GM18867 (cell line): Measurements from ENCODE around the gene SCARB2.

Experiments used
- ATAC-seq: cut with Tn5 transposase; IDR thresholded peaks from one replicate; pipeline ENCODE4 v1.9.1; 2021; ENCODE audit warnings: mild to moderate bottlenecking, moderate library complexity; ENCODE audit not compliant: unreplicated experiment

SCARB2 gene

DNA sequence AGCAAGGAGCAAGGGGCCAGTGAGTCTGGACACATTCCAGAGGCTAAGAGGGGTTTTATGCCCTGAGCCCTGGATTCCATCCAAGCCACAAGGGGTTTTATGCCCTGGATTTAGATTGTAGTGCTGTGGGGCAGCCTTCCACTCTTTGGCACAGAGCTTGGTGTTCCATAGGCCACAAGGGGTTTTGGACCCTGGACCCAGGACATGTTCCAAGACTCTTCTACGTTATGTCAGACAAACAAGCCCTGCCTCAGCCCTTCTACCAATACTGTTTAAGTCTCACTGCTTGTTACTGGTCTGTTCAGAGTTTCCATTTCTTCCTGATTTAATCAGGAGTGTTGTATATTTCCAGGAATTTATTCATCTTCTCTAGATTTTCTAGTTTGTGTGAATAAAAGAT, 12.8 kb upstream of the SCARB2 start:
- ATAC-seq, result no peak

DNA sequence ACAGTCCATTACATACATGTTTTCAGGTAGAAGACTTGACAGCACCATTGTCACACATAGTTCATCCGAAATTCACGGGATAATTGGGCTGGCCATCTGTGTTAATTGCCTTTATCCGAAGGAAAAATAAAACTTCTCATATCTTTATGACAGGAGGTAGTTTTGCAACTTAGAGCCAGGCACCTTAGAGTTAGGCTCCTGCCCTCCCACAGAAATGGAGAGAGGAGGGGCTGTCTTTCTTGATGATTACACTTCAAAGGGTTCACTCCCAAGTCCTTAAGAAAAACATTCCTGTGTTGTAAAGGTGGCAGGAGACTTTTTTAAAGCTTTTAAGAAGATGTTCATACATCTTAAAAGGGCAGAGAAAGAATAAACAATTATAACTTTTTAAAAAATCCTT, 10.5 kb upstream of the SCARB2 start:
- no peak for ATAC-seq

DNA sequence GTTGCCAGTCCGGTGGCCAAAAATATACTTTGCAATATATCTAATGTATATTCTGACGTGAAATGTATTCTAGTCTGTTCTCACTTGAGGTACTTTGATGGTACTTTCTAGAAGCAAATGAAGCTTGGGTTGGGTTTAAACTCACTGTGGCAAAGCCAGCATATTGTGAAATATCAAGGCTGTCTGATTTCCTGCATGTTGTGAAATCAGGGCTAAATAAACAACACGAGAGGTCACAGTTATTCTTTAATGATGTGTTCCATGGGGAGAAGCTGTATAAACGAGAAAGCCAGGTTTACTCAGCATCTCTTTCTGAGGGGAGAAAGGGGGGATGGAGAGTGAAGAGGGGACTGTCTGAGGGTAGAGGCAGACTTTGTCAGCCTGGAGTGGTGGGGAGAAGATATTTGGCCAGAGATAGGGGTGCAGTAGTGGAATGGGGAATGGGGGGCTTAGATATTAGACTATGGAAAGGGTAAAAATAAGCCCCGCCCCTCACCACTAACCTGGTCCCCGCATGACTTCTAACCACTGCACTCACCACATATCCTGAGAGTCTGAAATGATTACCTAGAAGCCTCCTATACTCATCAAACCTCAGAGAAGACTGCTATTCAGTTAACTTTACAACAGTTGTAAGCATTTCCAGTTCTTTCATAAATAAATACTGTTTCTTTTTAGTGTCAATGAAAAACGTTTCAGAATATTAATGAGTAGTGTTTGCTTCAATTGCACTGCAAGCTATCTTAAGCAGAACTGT, 5.9 kb upstream of the SCARB2 start:
- ATAC-seq, result no peak

DNA sequence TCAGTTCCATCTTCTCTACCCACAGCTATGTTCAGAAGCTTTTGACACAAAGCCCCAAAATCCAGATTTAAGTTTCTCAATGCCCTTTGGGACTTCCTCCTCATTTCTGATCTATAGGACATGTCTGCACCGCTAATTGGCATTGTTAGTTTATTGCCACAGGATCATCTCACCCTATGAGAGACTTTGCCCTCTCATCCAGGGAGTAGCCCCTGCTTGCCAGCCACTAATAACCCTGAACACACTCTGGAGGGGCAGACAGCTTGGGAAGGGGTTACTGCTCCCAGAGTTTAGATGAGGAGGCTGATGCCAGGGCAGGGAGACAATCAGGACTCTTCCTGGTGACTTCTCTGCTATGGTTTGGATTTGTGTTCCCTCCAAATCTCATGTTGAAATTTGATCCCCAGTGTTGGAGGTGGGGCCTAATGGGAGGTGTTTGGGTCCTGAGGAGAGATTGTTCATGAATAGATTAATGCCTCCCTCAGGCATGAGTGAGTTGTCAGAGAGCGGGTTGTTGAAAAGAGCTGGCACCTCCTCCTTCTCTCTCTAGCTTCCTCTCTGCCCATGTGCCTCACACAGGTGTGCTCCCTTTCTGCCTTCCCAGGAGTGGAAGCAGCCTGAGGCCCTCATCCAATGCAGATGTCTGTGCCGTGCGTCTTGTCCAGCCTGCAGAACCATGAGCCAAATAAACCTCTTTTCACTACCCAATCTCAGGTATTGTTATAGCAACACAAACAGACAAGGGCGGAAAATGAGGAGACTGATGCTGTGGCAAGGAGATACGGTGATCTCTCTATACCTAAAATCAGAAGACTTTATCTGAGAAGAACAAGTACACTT, 3.6 kb upstream of the SCARB2 start:
- ATAC-seq, result no peak

DNA sequence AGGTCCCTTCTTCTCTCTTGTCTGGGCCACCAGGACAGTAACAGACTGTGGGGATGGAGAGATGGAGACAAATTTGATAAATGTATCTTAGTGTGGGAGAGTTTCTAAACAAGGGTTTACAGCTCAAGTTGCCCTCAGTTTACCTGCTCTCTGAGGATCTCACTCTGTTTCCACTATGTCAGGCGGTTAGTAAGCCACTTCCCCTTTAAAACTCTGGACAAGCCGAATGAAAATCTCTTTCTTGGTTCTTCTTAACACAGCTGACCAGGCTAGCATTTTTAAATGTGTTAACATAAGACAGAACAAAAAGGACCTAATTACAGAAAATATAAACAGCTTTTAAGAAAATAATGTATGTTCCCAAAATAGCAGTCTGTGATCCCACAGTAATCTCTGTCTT, 2.9 kb upstream of the SCARB2 start:
- no peak for ATAC-seq

DNA sequence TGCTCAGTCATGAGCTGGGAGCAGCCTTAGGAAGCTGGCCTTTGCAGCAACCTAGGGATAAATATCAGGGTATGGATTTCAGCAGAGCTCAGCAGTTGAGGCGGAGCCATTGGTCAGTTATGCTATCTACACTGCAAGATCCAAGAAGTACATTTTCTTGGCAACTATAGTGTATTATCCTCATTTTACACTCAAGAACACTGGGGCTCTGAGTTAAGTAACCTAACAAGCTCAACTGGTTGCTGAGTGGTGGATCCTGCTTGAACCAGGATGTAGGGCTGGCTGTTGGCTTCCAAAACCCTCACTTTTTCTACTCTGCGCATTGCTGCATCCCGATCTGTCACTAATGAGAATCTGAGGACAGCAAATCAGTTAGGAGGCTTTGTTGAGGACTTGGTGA, 1.5 kb upstream of the SCARB2 start:
- ATAC-seq, result no peak

DNA sequence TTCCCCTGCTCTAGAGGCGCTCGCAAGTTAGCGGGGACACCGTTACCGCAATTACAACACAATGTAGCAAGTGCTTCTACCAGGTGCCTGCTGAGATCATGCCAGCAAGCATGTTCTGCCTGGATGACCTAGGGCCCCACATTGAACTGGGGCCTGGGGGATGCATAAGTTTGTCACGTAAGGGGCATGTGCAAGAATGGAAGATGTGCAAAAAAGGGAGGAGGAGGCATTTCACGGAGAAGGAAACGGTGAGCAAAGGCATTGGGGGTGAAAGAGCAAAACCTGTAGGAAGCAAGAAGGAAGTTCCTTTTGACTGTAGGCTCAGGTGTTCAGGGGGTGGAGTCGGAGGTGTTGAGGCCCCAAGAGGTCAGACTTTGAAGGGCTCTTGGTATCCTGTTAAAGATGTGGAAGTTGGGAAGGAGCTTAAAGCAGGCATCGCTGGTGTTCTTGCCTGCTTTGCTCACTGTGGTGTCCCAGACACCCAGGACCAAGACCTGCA, 602 bp upstream of the SCARB2 start:
- ATAC-seq, result no peak

DNA sequence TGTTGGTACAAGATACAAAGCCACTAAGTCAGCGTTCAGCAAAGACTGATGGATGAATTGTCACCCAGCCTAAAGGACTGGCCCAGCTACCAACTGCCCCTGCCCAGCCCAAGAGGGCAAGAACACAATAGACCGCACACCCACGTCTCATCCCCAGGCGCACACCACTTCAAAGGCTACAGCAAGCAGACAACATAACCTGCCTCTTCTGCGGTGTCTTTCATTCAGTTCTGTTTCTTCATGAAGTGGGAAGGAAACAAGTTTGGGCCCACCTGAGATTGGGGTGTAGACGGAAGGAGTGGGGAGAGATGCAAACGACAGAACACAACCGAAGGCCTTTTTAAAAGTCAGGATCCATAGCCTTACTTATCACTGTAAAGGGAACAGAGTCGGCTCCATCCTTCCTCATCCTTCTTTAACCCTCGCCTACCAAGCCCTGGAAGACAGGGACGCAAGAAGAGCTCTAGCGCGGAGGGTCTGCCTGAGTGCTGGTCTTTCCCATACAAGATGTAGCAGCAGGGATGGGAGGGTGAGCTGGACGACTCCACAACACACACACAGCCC, 691 bp downstream of the SCARB2 start:
- ATAC-seq, result no peak

DNA sequence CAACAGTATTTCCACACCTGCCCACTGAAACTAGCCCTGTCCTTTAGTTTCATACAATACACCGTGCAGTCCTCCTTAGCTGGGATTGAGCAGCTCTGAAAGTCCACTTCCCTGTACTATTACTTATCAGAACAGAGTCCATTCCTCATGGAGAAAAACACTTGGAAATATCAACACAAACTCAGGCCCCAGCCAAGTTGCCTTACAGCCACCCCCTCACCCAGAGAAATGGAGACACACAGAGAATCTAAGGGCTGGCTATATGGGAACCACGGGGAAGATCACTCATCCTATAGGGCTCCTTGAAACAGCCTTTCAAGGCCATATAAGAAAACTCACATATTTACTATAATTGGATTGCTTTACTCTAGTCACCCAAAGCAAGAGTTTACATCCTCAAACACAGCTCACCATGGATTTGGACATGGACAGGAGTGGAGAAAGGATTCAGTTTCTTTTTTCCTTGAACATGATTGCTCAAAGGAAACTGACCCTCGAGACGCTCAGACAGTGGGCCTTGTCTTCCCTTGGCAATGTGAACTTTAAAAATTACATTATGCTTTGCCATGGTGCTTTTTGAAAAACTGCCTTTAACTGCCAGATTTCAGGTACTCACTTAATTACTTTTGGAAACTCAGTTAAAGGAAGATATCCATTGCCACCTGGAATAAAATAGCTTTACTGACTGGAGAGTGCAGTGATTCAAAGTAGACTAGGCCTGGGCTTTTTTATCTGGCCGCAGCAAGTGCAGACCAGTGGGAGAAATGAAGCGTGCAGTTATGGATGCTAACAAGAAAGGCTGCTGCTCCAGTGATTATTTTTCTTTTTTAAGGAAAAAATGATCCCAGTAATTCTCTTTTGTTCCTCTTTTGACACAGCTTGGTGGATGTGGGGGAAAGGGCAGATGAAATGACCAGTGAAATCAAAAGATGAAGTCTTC, 1.6 kb downstream of the SCARB2 start:
- ATAC-seq, result no peak

DNA sequence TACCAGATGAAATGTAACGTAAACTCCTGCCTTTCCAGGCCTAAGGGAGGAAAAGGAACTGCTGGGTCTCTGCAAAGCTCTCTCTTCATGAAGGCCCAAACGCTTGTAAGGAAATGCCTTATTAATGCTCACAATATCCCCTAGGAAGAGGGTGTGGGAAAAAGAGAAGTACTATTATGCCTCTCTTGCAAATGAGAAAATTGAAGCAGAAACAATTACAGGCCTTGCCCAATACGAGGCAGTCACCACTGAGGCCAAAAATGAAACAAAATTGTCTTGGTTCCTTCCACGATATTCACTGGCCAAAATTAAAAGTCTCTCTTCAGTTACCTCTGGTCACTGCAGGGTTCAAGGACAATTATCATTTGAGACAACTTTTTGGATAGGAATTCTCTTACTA, 3.2 kb downstream of the SCARB2 start:
- ATAC-seq, result no peak

DNA sequence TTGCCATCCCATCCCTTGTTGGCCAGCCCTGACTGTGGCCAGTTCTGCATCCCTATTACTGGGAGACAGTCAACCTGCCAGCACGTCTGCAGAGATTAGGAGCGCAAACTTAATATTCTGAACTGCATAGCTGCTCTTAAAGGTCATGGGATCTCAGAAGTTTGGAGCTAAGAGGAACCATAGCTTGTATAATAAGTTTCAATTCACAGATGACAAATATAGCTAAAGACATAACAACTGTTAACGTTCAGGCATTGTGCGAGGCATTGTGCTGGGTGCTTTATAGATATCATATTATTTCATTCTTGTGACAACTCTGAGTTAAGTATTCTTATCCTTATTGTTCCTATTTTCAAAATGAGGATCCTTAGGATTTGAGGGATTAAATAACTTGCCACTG, 3.7 kb downstream of the SCARB2 start:
- ATAC-seq, result no peak

DNA sequence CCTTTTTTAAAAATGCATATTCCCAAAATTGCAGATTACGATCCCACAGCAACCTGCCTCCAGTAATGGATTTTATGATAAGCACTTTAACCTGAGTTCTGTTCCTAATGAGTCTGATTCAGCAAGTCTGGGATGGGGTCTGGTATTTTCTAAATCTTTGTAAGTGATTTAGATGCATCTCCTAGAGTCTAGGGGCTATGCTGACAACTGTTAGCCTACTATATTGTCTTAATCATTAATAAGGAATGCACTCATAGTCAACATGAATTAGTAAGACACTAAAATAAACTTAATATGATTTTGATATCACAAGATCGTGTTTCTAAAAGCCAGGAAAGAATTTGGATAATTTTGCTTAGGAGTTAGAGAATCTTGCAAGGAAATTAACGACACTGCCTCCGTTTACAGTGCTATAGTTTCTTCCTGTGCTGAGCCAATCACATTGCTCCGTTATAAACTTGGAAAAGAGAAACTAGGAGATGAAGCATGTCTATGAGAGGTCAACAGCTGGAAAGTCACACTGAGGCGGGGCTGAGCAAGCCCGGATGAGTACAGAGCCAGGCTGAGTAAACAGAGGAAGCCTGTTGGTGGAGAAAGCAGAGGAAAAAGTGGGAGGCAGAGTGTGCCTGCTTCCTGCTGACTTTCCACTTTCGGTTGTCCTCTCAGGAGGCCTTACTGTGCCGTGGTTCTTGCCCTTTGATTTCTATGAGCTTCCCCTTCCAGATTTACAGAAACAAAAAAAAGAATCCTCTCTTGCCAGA, 5.4 kb downstream of the SCARB2 start:
- no peak for ATAC-seq

DNA sequence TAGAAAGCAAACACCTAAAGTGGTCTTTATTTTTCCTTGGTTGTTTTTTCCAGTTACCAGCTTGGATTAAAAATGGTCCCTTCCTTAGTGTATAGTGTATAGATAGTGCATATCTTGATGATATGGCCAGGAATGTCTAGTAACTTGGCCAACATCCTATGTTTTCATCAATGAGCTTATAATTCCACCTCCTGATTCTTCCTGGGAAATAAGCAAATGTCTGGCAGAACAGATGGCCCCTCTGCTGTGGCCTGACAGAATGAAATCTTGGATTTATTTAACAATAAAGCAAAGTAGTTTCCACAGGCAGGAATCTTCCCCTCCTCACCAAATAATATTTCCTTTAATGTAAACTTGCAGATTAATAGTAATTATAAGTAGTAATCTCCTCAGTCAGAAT, 6.1 kb downstream of the SCARB2 start:
- no peak for ATAC-seq

DNA sequence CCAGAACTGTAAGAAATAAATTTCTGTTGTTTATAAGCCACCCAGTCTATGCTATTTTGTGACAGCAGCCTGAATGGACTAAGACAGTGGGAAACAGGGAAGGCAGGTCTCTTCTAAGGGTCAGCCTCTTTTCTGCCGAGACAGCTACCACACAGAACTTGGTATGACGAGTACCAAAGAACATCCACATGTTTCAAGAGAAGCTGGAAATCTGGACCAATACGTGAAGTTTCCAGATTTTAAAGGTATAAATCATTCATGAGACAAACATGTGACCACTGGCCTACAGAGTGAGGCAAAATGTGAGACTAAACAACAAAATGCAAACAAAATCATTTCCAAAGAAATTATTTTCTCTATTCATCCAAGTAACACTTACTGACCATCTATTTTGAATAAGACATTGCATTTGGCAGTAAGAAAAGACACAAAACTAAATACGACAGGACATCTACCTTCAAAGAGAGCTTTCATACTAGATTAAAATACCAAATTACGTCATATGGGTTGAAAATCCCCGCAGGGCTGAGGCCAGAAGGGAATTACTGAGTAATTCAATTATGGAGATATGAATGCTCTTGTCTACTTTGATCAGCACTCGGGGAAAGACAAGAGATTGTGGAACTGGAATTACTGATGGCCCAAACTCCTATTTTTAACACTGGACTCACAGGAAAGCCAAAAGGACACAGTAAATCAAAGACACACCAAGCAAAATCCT, 7.2 kb downstream of the SCARB2 start:
- no peak for ATAC-seq

DNA sequence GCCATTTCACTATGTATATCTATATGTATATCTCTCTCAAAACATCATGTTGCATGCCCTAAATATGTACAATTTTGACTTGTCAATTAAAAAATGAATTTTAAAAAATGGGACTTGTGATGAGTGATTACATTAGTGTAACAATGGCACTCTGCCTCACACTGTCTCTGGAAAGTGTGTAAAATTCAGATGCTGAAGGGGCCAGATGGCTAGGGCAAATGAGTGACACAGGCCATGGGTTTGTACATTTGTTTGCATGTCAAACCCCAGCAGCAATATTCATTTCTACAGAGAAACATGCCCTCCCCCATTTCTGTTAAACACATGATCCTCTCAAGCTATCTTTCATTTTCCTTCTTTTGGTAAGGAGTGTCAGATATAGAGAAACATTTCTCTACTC, 8.1 kb downstream of the SCARB2 start:
- no peak for ATAC-seq

DNA sequence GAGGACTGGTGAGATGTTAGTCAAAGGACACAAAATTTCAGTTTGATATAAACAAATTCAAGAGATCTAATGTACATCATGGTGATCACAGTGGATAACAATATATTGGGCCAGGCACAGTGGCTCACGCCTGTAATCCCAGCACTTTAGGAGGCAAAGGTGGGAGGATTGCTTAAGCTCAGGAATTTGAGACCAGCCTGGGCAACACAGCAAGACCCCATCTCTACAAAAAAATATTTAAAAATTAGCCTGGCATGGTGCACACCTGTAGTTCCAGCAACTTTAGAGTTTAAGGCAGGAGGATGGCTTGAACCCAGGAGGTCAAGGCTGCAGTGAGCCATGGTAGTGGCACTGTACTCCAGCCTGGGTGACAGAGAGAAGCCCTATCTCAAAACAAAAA, 8.7 kb downstream of the SCARB2 start:
- no peak for ATAC-seq

DNA sequence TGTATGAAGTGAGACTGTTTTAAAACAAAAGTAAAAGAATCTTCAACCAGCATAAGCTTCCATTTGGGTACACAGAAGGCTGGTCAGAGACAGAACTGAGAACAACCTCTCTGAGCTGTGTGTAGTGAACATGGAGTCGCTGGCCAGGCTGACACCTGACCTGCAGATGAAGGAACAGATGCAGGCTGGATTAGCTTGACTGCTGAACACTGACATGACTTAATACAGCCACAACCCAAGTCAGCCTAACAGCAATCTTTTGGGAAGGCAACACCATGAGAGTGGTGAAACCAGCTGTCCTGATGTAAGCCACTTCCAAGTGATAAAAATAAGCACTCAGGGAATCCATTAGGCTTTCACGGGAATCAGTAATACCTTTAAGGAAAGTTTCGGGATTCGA, 10.1 kb downstream of the SCARB2 start:
- ATAC-seq, result no peak

DNA sequence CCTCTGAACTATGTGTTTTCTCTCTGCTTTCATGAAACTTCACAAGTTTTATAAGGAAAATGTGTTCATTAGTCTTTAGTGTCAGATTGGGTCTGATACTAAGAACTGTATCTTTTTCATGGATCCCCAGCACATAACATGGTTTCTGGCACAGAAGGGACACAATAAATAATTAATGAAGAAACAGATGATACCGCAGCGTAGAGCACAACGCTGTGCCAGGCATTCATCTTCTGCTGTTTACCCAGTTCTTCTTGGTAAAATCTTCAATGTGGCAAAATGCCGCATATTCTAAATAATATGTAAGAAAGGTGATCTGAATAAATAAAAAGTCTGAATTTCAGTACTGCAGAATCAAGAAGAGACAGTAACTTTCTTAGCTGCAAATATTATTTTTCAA, 12.3 kb downstream of the SCARB2 start:
- no peak for ATAC-seq

DNA sequence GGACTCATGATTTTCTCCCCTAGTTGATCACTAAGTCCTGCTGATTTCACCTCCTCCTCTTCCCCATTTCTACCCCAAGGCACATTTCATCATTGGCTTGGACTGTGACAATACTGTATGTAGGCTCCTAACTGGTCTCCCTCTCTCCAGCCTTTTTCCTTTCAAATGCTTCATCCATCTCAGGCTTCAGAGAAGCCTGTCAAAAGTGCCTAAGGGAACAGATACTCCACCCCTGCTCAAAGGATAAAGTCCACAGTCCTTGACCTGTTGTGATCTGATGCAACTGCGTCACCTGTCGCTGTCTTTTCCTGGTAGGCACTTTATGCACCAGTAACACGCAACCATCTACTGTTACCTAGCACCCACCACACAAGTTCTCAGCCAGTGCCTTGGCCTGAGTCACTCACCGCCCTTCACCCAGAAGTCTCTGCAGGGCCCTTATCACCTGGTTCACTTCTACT, 12.8 kb downstream of the SCARB2 start:
- ATAC-seq, result no peak
